Osteoblast (primary cell): ENCODE measurements around the gene TCERG1L. TPM values are rescaled to one million over a fixed set of nuclear protein-coding genes. Genes with fewer than 3 reads are reported as not detected.

Experiments used
- DNase-seq: peaks from one replicate; pipeline ENCODE4 v3.0.0; 2011; ENCODE audit warnings: low spot score, mixed read lengths; ENCODE audit not compliant: insufficient read length; ENCODE audit errors: missing footprints
- H2AFZ ChIP-seq: 2 replicates; pipeline ENCODE4 v1.6.0; 2011; ENCODE audit warnings: mild to moderate bottlenecking, low read length
- H3K27ac ChIP-seq: 2 replicates; pipeline ENCODE4 v1.5.1; 2011; ENCODE audit warnings: mild to moderate bottlenecking, low read depth, low read length, moderate library complexity
- H3K27me3 ChIP-seq: 2 replicates; pipeline ENCODE4 v1.6.0; 2012; ENCODE audit warnings: mild to moderate bottlenecking, control low read depth, inconsistent platforms, low read length, moderate library complexity; ENCODE audit not compliant: insufficient read depth
- H3K36me3 ChIP-seq: 2 replicates; pipeline ENCODE4 v1.5.1; 2011; ENCODE audit warnings: mild to moderate bottlenecking, low read length, control low read depth, moderate library complexity; ENCODE audit not compliant: insufficient read depth
- H3K4me1 ChIP-seq: 2 replicates; pipeline ENCODE4 v1.5.1; 2011; ENCODE audit warnings: mild to moderate bottlenecking, low read length, control low read depth, moderate library complexity; ENCODE audit not compliant: insufficient read depth
- H3K4me2 ChIP-seq: 2 replicates; pipeline ENCODE4 v1.6.0; 2011; ENCODE audit warnings: mild to moderate bottlenecking, low read length; ENCODE audit not compliant: insufficient read depth
- H3K4me3 ChIP-seq: fragments of 200-600 bp; sonication (generic); 3 replicates; pipeline ENCODE4 v1.5.1; 2012; ENCODE audit warnings: mild to moderate bottlenecking, low read length, inconsistent platforms; ENCODE audit not compliant: insufficient read depth
- H3K79me2 ChIP-seq: 2 replicates; pipeline ENCODE4 v1.6.0; 2012; ENCODE audit warnings: mild to moderate bottlenecking, low read length, control low read depth, inconsistent platforms; ENCODE audit not compliant: insufficient read depth
- H3K9me3 ChIP-seq: 2 replicates; pipeline ENCODE4 v1.5.1; 2011; ENCODE audit warnings: low read depth, low read length, control low read depth
- H4K20me1 ChIP-seq: 2 replicates; pipeline ENCODE4 v1.6.0; 2012; ENCODE audit warnings: mild to moderate bottlenecking, low read length, control low read depth; ENCODE audit not compliant: insufficient read depth
- CTCF ChIP-seq: IDR thresholded peaks from 2 replicates; pipeline ENCODE4 v1.5.1; 2011; ENCODE audit warnings: mild to moderate bottlenecking, low read depth, low read length, moderate library complexity; ENCODE audit errors: extremely low read depth
- total RNA-seq: library from RNA; depleted of rRNA; stranded (reverse); fragments of >200 nt; gene quantifications from 2 replicates; pipeline ENCODE4 v1.2.3, GENCODE V29; 2012

The TCERG1L gene
- total RNA-seq, 1 donor: under 0.01 TPM

DNA sequence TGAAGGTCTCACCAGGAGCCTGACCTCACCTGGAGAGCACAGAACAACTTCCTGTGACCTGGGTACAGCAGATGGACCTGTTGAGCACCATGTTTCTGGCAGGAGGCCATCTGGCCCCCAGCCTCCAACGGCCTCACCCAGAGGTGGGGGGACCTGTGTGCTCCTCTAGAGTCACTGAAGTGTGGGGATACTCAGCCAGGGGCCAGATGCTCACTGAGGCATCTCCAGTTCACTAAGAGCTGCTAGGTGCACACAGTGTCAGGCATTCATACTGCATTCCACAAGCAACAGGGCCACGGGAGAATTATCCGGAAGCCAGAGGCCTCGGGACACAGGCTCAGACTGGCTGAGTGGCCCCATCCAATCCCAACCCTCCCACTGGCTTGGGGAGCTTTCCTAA, 161.4 kb downstream of the TCERG1L start:
- no peaks in the 10 kb centered on the region for H3K9me3 ChIP-seq
- H3K4me3 ChIP-seq: no peak overlapping the region
- no peak for TF ChIP-seq CTCF
- no peak for DNase-seq
- no peaks in the 10 kb centered on the region for H3K36me3 ChIP-seq
- no peak overlapping the region for H2AFZ ChIP-seq
- H3K27ac ChIP-seq: no peak overlapping the region
- no peaks in the 10 kb centered on the region for H3K27me3 ChIP-seq
- H3K79me2 ChIP-seq: no peaks in the 10 kb centered on the region
- H4K20me1 ChIP-seq: no peaks in the 10 kb centered on the region
- no peaks in the 10 kb centered on the region for H3K4me1 ChIP-seq
- no peak overlapping the region for H3K4me2 ChIP-seq

DNA sequence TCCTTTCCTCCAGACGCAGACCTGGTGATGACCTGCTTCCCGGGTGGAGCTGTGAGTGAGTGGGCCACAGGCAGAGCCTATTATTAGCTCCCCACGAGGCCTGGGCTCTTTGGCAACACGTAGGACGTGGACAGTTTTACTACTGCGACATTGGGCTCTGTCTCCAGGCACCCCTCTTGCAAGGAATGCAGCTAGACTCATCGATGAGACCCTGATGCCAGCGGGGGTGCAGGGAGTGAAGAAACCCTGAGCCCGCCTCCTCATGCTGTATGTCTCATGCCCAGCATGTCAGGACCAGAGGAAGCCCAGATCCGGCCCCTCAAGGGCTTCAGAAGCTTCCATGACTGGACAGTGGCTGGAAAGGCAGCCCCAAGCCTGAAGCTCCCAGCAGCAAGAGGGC, 161.9 kb downstream of the TCERG1L start:
- H2AFZ ChIP-seq: no peak overlapping the region
- no peak overlapping the region for H3K4me2 ChIP-seq
- H3K27ac ChIP-seq: no peak overlapping the region
- no peak for TF ChIP-seq CTCF
- no peaks in the 10 kb centered on the region for H3K4me1 ChIP-seq
- H3K4me3 ChIP-seq: no peak overlapping the region
- H4K20me1 ChIP-seq: no peaks in the 10 kb centered on the region
- H3K36me3 ChIP-seq: no peaks in the 10 kb centered on the region
- no peaks in the 10 kb centered on the region for H3K27me3 ChIP-seq
- DNase-seq: no peak
- no peaks in the 10 kb centered on the region for H3K9me3 ChIP-seq
- H3K79me2 ChIP-seq: no peaks in the 10 kb centered on the region

GRCh38 chr10:131149111-131149510, 162.4 kb downstream of the TCERG1L start:
- Histone ChIP-seq H2AFZ (no peak overlapping the region), H3K36me3 (no peaks in the 10 kb centered on the region), H3K79me2 (no peaks in the 10 kb centered on the region), H3K9me3 (no peaks in the 10 kb centered on the region), H4K20me1 (no peaks in the 10 kb centered on the region), H3K4me2 (no peak overlapping the region), H3K4me3 (no peak overlapping the region), H3K4me1 (no peaks in the 10 kb centered on the region), H3K27ac (no peak overlapping the region), H3K27me3 (no peaks in the 10 kb centered on the region)
- no peak for TF ChIP-seq CTCF
- no peak for DNase-seq

GRCh38 chr10:131148270-131148669, 163.3 kb downstream of the TCERG1L start:
- DNase-seq: no peak
- Histone ChIP-seq H3K4me1 (no peaks in the 10 kb centered on the region), H3K27ac (no peak overlapping the region), H3K27me3 (no peaks in the 10 kb centered on the region), H3K36me3 (no peaks in the 10 kb centered on the region), H3K79me2 (no peaks in the 10 kb centered on the region), H2AFZ (no peak overlapping the region), H3K4me3 (no peak overlapping the region), H3K9me3 (no peaks in the 10 kb centered on the region), H3K4me2 (no peak overlapping the region), H4K20me1 (no peaks in the 10 kb centered on the region)
- TF ChIP-seq CTCF: no peak
